ENCODE data around the gene MED13.

DNA sequence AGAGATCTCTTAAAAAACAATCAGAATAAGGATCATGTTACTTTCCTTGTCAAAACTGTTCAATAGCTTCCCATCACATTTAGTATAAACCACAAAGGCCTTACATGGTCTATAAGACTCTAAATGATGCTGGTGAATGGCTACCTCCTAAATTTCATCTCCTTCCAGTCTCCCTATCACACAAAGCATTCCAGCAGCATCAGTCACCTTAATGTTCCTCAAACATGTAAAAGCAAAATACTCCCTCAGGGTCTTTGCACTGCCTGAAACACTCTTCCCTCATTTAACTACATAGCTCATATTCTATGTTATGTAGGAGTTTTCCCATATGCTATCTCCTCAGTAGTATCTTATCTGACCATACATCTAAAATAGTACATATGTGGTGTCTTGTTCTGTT lies 83.8 kb downstream of the MED13 start:
- TF ChIP-seq, protein P1, sequence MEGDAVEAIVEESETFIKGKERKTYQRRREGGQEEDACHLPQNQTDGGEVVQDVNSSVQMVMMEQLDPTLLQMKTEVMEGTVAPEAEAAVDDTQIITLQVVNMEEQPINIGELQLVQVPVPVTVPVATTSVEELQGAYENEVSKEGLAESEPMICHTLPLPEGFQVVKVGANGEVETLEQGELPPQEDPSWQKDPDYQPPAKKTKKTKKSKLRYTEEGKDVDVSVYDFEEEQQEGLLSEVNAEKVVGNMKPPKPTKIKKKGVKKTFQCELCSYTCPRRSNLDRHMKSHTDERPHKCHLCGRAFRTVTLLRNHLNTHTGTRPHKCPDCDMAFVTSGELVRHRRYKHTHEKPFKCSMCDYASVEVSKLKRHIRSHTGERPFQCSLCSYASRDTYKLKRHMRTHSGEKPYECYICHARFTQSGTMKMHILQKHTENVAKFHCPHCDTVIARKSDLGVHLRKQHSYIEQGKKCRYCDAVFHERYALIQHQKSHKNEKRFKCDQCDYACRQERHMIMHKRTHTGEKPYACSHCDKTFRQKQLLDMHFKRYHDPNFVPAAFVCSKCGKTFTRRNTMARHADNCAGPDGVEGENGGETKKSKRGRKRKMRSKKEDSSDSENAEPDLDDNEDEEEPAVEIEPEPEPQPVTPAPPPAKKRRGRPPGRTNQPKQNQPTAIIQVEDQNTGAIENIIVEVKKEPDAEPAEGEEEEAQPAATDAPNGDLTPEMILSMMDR (IDR thresholded peaks at IDR 0.05; ENCODE audit: poor library complexity): no peak
- TF ChIP-seq EZH2 (IDR thresholded peaks at IDR 0.05; ENCODE audit: borderline replicate concordance) (no peak), EZH2phosphoT487 (IDR thresholded peaks at IDR 0.05; ENCODE audit: low read depth, severe bottlenecking, unreplicated experiment) (no peak)

All from hepatocyte (in vitro differentiated cells).